Astrocyte of the hippocampus (primary cell): ENCODE results near the gene SULT1A1.
"Not testable (repeated sequence)": the region's sequence is repeated elsewhere in the genome, so short reads cannot be mapped to it uniquely, and the experiment has no call there.

ENCODE experiments used
- DNase-seq: peaks from one replicate; pipeline ENCODE4 v3.0.0; 2011; ENCODE audit warnings: low read depth, low spot score

The SULT1A1 gene

DNA sequence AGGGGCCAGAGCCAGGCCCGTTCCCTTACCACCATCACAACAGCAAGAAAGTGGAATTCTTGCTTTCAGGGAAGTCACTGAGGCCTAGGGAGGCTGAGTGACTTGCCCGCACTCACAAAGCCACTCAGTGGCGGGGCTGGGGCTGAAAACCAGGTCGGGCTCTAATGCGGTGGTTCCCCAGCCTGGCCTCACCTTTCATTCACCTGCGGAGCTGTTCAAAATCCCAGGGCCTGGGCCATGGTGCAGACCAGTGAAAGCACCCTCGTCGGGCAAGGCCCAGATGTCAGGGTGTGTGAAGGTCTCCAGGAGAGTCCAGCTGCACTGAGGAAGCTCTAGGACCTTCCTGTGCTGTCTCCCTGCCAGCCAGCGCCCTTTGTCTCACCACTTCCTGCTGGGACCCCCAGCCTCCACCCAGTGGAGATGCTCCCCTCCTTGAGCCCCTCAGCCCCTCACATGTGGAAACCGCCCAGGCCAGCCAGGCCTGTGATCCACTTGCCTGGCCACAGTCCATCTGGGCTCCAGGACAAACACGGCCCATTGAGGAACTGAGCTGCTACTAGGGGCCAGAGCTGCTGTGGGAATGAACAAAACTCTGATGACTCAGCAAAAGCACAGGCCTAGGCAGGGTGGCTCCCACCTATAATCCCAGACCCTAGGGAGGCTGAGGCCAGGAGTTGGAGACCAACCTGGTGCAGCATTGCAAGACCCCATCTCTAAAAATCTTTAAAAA, 812 bp downstream of the SULT1A1 start:
- peak; percentile 20 for DNase-seq

DNA sequence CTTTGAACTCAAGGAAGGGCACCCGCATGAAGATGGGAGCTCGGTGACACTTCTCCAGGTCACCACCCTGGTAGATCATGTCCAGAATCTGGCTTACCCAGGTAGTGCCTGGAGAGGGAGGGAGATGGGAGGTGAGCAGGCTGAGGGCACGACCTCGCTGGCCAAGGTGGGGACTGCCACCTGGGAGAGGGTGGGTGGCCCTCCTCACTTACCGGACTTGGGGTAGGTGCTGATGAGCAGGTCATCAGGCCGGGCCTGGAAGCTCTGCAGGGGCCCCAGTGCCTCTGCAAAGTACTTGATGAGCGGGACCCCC, 1.4 kb downstream of the SULT1A1 start:
- DNase-seq: not testable (repeated sequence)

DNA sequence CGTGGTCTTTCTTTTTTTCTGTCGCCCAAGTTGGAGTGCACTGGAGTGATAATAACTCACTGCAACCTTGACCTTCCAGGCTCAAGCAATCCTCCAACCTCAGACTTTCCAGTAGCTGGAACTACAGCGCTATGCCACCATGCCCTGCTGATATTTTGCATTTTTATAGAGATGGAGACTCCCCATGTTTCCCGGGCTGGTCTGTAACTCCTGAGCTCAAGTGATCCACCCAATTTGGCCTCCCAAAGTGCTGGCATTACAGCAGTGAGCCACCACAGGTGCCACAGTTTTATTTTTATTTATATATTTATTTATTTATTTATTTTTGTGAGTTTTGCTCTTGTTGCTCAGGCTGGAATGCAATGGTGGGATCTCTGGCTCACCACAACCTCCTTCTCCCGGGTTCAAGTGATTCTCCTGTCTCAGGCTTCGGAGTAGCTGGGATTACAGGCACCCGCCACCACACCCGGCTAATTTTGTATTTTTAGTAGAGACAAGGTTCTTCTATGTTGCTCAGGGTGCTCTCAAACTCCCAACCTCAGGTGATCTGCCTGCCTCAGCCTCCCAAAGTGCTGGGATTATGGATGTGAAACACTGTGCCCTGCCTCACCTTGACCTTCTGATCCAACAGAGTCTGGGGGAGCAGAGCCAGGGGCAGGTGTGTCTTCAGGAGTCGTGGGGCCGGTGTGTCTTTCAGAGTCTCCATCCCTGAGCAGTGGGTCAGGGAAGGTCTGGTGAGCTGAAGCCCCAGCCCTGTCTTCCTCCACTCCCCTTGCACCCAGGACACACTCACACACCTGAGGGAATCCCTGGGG, 2.0 kb downstream of the SULT1A1 start:
- not testable (repeated sequence) for DNase-seq

DNA sequence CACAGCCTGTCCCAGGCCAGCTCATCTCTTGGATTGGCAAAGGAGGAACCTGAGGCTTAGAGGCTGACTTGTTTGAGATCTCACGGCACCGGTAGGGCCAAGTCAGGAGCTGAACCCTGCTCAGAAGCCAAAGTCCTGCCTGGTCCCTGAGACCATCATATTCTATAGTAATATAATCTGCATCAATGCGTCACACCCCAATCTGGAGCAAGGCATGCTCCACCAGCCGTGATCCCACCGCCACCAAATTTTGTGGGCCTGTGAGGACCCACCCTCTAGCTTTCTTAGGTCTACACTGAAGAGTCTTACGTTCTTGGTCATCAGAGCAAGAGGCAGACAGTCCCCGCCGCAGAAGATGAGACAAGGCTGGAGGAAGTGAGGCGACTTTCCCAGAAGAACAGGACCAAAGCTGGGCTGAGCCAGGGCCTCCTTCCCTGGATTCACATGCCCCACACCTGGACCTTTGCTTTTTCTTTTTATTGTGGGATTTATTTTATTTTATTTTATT, 2.7 kb downstream of the SULT1A1 start:
- no peak for DNase-seq

GRCh38 chr16:28606291-28607115, 3.3 kb downstream of the SULT1A1 start:
- DNase-seq: no peak

DNA sequence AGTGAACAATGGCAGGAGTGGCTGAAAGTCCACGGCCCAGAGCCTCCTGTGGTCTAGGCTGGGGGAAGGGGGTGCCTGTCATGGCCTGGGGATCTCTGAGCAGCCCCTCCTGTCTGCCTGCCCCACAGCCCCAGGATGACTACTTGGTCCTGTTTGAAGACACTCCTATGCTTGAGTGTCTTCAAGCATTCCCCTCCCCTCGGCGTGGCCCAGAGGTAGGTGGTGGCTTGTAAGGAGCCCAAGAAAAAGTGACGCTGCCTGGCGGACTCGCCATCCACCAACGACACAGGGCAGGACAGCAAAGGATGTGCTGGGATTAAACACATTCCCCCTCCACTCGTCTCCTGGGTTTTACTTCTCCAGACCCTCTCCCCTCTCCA, 5.7 kb downstream of the SULT1A1 start:
- no peak for DNase-seq

DNA sequence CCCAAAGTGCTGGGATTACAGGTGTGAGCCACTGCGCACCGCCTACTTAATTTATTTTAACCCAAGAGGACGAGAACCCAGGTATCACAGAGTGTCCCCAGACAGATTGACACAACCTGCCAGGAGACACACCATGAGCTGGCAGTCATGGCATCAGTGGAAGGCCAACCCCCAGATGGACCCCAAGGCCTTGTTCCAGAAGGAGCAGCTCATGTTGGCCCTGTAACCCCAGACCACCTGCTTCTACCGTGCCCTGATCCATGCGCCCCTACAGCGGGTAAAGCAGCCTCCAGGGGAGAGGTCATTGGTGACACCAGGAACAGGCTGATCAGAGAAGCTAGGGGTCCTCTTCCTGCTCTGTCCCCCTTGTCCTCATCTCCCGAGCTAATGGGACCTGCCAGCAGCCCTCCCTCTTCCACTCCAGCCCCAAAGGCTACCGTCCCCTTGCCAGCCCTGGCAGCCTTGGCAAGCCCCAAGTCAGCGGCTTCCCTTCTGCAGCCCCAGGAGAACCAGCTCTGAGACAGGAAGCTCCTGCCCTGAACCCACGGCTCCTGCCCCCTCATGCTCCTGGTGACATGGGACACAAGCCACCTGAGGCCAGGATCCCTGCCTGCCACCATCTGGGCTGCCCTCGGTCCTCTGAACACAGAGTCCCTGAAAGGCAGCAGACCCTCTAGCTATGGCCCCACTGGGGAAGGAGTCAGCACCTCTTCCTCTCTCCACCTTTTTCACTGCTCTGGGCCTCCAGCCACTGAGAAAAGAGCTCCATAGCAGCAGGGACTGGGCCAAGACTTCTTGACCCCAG, 6.3 kb downstream of the SULT1A1 start:
- DNase-seq: no peak

- no peak for DNase-seq
Measured at GRCh38 chr16:28602529-28602928, 7.3 kb downstream of the SULT1A1 start.

GRCh38 chr16:28602062-28602461, 7.8 kb downstream of the SULT1A1 start:
- not testable (repeated sequence) for DNase-seq

GRCh38 chr16:28601589-28601988, 8.3 kb downstream of the SULT1A1 start:
- DNase-seq: not testable (repeated sequence)

- not testable (repeated sequence) for DNase-seq
Measured at GRCh38 chr16:28600965-28601364, 8.9 kb downstream of the SULT1A1 start.

DNA sequence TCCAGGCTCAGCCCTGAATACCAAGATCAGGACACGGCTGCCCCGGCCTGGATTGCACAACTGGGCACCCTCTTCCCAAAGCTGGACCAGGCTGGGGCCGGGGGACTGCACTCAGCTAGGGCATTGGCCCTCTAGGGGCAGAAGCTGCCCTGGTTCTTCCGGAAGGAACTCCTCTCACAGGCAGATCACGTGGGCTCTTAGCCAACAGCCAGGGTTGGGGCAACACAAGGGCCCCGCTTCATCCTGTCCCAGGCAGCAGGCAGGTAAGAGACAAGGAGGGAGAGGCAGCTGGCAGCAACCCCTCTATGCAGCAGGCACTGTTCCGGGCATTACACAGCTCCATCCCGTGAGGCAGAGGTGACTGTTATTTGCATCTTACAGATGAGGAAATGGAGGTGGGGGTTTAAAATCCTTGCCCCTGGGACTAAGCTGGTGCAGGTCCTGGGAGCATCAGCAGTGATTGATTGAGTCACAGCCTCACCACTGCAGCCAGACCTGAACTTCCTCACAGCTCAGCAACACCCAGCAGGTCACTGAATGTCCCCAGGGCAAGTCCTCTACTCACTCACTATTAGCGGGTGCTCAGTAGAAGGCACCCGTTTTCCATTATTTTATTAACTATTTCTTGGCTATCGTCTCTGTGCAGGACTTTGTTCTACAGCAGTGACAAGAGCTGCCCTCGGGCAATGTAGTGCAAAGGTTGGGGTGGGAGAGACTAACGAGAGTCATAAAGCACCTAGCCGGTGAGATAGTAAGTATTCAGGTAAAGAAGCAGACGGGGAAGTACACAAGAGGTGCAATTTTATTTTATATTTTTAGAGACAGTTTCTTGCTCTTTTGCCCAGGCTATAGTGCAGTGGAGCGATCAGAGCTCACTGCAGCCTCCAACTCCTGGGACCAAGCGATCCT, 10.2 kb downstream of the SULT1A1 start:
- DNase-seq: not testable (repeated sequence)

- DNase-seq: no peak
Measured at GRCh38 chr16:28597692-28598261, 12.1 kb downstream of the SULT1A1 start.

GRCh38 chr16:28596840-28597691, 12.8 kb downstream of the SULT1A1 start, which contains the start of gene SULT1A2:
Gene SULT1A2, minus strand, starts transcription at chr16:28597050. Its CDS starts 1,120 bp downstream, at chr16:28595930.
- no peak for DNase-seq

- DNase-seq: no peak
Measured at GRCh38 chr16:28596115-28596630, 13.7 kb downstream of the SULT1A1 start.

- DNase-seq: not testable (repeated sequence)
Measured at GRCh38 chr16:28595451-28595850, 14.4 kb downstream of the SULT1A1 start.

GRCh38 chr16:28592979-28593553, 16.8 kb downstream of the SULT1A1 start:
- DNase-seq: no peak

- no peak for DNase-seq
Measured at GRCh38 chr16:28592511-28592910, 17.3 kb downstream of the SULT1A1 start.
